Adipose tissue (tissue), 3 donors: ENCODE data around the gene PI4KB. TPM values are rescaled to one million over a fixed set of nuclear protein-coding genes. Genes with fewer than 3 reads are reported as not detected.

ENCODE experiments used
- H3K27ac ChIP-seq: one replicate; pipeline ENCODE4 v1.5.1; 2013; ENCODE audit warnings: low read depth, low read length
- WGBS, 3 donors: extraction: QIAGEN DNeasy Blood & Tissue Kit; methylation state at CpG; one replicate each; pipeline ENCODE4 v1.1.7; 2013; 5-methylcytosine and 5-hydroxymethylcytosine counted together
- polyA plus RNA-seq, 3 donors: library from polyadenylated mRNA; stranded (reverse); fragments of 200-250 nt; gene quantifications; one replicate each; pipeline ENCODE4 v1.2.3, GENCODE V29; 2013
- donor health status: healthy with polysubstance abuse.
- donor health status: Bipolar disorder and iron deficiency.
- donor health status: healthy.

Gene PI4KB
- polyA plus RNA-seq, 3 donors: 24.5 to 55.2 (median 46.7) TPM

- WGBS, 3 donors: 30 to 31% (median 30%) methylated on average over 12 of the region's 12 CpGs
- H3K27ac ChIP-seq: no peak overlapping the region
Observed at GRCh38 chr1:151347523-151348246, 20.5 kb upstream of the PI4KB start.

DNA sequence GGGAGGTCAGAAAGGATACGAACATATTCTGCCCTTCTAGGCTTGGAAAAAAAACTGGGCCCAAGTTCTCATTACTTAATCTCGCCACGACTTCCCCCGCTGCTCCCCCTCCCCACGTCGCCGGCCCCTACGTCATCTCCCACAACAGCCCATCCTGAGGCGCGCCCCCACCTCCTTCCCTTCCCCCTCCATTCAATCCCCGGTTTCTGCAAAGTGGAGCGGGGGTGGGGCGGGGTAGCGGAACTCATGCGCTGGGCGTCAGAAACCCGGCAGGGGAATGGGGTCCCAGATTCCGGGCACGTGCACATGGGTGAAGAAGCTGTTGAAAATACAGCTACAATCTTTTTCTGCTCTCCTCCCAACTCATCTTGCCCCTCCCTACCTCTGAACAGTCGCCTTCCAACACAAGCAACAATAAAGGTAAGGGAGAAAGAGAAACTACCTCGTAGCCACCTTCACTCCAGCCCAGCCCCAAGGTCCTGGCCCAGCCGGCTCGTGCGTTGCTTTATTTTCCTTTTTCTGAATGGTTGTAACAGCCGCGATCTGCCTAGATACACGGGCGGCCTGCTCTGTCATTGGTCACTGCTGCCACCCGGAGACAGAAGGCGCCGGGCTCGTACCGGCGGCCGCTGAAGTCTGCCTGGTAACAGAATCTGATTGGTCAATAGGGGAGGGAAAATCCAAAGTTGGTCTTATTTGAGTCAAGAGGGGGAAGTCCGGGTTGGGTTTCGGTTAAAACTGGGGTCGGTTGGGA, 19.7 kb upstream of the PI4KB start, which contains the start of gene RFX5:
Gene RFX5 (minus strand): TSS at position 484 of the 754 bp plus-strand sequence. CDS start 932 bp downstream, outside the sequence.
- WGBS, 3 donors: 0 to 1% (median 1%) methylated on average over 35 to 38 of the region's 38 CpGs
- H3K27ac ChIP-seq: peak within 1 kb of the TSS; percentile 49

- 43 to 54% (median 53%) methylated on average over 7 of the region's 7 CpGs for WGBS, 3 donors
- peak overlapping the region; percentile 49 for H3K27ac ChIP-seq
Observed at GRCh38 chr1:151346082-151346768, 19.0 kb upstream of the PI4KB start.

DNA sequence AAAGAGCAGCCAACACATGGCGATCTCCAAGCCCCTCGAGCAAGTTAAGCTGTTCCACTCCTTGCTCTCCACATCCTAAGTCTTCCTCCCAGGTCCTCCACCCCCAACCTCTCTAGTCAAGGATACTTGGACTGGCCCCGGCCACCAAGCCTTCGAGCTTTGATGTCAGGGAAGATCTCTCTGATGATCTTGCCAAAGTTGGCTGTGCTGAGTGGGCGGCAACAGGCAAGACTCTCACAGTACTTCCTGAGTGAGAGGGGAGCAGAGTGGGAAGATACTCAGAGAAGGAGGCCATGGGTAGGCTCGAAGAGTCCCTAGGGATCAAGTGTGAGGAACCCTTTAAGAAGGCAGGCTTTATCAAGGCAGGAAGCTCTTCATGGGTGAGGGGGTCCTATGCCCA, 17.1 kb upstream of the PI4KB start:
- 81 to 85% (median 84%) methylated on average over 6 of the region's 6 CpGs for WGBS, 3 donors
- H3K27ac ChIP-seq: no peak overlapping the region

DNA sequence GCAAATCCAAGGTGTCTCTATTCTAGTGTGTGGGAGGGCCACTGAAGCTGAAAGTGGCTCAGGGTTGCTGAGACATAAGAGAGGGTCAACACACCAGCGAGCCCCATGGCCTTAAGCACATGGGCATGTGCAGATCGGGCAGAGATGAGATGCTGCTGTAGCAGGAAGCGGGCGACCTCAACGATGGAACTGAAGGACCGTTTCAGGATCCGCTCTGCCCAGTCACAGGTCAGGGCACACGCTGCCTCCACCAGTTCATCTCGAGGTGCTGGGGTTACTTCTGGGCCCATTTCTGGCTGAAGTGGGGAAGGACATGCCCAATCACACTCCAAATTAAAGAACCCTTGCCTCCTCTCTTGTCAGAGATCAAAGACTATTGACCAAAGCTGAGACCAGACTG, 16.4 kb upstream of the PI4KB start:
- H3K27ac ChIP-seq: no peak overlapping the region
- 77 to 79% (median 77%) methylated on average over 9 of the region's 9 CpGs for WGBS, 3 donors

GRCh38 chr1:151342569-151342968, 15.4 kb upstream of the PI4KB start:
- no peak overlapping the region for H3K27ac ChIP-seq

GRCh38 chr1:151342021-151342420, 14.8 kb upstream of the PI4KB start:
- WGBS, 3 donors: 86 to 93% (median 91%) methylated on average over 2 of the region's 2 CpGs
- H3K27ac ChIP-seq: no peak overlapping the region

More at GRCh38 chr1:151342569-151342968, 15.4 kb upstream of the PI4KB start:
- WGBS, 3 donors: 89 to 90% (median 90%) methylated on average over 6 of the region's 6 CpGs

GRCh38 chr1:151340870-151341754, 13.9 kb upstream of the PI4KB start:
- WGBS, 3 donors: 30 to 36% (median 32%) methylated on average over 7 of the region's 7 CpGs
- H3K27ac ChIP-seq: no peak overlapping the region

DNA sequence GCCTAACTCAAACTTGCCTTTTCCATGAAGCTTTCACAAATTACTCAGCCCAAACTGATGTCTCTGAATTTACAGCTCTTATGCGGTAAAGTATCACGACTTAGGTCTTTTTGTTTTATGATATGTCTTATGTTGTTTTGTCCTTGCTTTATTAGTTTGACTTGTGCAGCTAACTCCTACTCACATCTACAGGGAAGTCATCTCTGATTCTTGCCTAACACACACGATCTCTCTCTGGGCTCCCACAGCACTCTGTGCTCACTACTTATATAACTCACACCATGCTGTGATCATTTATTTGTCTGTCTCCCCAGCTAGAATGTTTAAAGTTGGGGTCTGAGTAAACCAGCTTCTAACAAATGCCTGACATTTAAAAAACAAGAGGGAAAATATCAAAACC, 9.3 kb upstream of the PI4KB start:
- 78 to 94% (median 91%) methylated on average over 3 of the region's 3 CpGs for WGBS, 3 donors
- no peak overlapping the region for H3K27ac ChIP-seq

GRCh38 chr1:151334822-151335221, 7.6 kb upstream of the PI4KB start:
- H3K27ac ChIP-seq: no peak overlapping the region
- WGBS, 3 donors: 82 to 88% (median 86%) methylated on average over 5 of the region's 5 CpGs

GRCh38 chr1:151327903-151328674, 873 bp upstream of the PI4KB start:
- WGBS, 3 donors: 16 to 26% (median 24%) methylated on average over 34 of the region's 34 CpGs
- H3K27ac ChIP-seq: peak overlapping the region; percentile 74

DNA sequence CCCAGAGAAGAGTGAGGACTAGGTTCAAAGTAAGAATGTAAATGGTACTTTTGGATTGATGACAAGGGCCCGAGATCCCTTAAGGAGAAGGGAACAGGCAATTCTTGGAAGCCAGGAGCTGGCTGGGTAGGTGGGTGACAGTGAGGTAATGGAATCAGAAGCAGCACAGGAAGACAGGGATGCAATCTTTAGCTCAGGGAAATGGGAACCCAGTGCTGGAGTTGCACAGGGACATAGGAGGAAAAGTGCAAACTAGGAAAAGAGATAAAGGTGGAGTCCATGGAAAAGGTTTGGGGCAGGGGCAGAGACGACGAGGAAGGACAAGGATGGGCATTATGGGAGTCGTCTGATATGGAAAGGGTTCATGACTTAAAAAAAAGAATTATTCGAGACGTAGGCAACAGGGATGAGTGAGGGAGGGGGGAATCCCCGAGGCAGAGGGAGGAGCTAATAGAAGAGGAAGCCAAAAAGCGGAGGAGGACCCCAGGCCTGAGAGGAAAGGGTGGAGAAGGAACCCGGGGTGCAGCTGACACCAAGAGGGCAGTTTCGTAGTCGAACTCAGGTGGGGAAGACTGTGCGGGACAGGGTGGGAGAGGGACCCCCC, 495 bp downstream of the PI4KB start:
- H3K27ac ChIP-seq: peak overlapping the region; percentile 89
- 1 to 2% (median 2%) methylated on average over 12 of the region's 12 CpGs for WGBS, 3 donors

DNA sequence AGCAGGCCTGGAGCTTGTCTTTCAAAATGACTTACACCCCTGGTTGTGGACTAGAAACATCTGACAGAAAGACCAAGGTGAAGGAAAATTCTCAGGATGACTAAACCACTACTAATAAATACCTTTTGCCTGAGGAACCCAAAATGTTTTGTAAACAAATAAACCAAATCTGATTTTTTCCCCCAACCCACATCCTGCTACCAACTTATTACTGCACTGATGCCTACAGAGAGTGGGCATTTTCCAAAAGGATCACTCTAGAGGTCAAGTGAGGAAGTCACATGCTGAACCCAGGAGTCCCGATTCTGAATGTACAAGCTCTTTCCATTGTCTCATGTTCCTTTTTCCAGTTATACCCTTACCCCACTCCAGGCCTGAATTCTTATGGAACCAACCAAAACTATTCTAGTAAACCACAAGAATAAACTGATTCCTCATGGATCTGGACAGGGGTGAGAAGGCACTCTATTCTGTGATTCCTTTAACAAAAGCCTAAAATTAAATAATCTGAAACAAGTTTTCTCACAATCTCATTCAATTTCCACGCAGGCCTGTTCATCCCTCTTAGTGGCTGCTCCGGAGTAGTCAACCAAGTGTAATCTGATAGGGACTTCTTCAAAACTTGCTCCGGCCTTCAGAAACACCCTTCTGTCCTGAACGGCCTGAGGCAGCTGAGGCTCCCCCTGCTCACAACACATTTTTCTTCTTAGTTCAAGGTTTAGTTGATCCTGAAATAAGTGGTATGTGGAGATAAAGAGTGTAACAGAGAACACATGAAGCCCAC, 1.4 kb downstream of the PI4KB start:
- no peak overlapping the region for H3K27ac ChIP-seq
- WGBS, 3 donors: 21 to 40% (median 37%) methylated on average over 5 of the region's 5 CpGs

- WGBS, 3 donors: 72 to 90% (median 79%) methylated on average over 7 of the region's 7 CpGs
- no peak overlapping the region for H3K27ac ChIP-seq
Observed at GRCh38 chr1:151325231-151325630, 2.0 kb downstream of the PI4KB start.

DNA sequence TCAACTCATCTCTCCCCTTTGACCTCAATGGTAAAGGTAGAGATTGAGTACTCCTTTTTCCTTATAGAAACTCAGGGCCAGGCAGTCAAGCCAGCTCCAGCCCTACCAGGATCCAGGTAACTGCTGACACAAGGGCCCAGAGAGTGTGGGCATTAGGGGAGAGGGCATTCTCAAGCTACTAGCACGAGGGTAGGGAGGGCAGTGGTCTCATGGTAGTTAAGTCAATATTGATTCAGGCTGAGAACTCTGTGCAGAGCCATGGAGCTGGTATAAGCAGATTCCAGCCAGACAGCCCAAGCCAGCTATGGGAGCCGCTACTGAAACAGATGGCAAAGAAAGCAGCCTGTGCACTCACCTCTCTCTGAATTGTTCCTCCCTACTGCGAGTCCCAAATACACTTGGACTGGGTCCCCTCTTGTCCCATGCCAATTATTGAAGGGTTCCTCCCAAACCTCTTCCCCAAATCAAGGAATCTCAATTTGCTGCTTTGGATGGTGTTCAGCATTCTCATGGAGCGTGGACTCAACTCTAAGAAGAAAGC, 2.8 kb downstream of the PI4KB start:
- WGBS, 3 donors: 82 to 91% (median 82%) methylated on average over 4 of the region's 4 CpGs
- H3K27ac ChIP-seq: no peak overlapping the region

DNA sequence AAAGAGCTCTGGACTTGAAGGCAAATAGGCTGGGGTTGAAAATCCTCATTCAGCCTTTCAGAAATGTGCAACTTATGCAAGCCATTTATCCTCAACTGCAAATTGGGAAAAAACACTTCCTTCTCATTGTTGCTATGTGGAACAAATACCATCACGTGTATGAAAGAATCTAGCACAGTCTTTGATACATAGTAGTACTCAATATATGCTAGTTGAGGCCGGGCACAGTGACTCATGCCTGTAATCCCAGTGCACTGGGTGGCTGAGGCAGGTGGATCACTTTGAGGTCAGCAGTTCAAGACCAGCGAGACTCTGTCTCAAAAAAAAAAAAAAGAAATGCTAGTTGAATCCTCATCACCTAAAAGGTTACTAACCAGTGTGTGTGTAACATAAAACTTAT, 8.2 kb downstream of the PI4KB start:
- WGBS, 3 donors: 68 to 79% (median 75%) methylated on average over 3 of the region's 3 CpGs
- no peak overlapping the region for H3K27ac ChIP-seq
